Bronchial epithelial cell (primary cell): ENCODE measurements around the gene ZC3H8. TPM values are rescaled to one million over a fixed set of nuclear protein-coding genes. Genes with fewer than 3 reads are reported as not detected.
"Not testable (repeated sequence)": the region's sequence is repeated elsewhere in the genome, so short reads cannot be mapped to it uniquely, and the experiment has no call there.

Experiments used
- DNase-seq: peaks from one replicate; pipeline ENCODE4 v3.0.0-alpha.2; 2010; ENCODE audit warnings: low read depth
- FAIRE-seq: peaks from 2 replicates; lab custom pipeline; 2011; peaks lifted over from hg19 to GRCh38; lab: Jason Lieb, UNC
- H3K27me3 ChIP-seq: 2 replicates; pipeline ENCODE4 v1.5.1; 2011; ENCODE audit warnings: low read length; ENCODE audit not compliant: control insufficient read depth, insufficient read depth
- H3K36me3 ChIP-seq: 2 replicates; pipeline ENCODE4 v1.5.1; 2011; ENCODE audit warnings: low read length; ENCODE audit not compliant: control insufficient read depth, insufficient read depth
- H3K4me3 ChIP-seq: 2 replicates; pipeline ENCODE4 v1.5.1; 2011; ENCODE audit warnings: mild to moderate bottlenecking, low read depth, low read length, control low read depth
- total RNA-seq: library from RNA; depleted of rRNA; stranded (reverse); fragments of >200 nt; gene quantifications from 2 replicates; pipeline ENCODE4 v1.2.1, GENCODE V29; 2014
- TF ChIP-seq, protein P1 (sequence below): IDR thresholded peaks from 2 replicates; pipeline ENCODE4 v1.5.1; 2011; ENCODE audit warnings: mild to moderate bottlenecking, moderate library complexity, low read length, control low read depth, inconsistent platforms; ENCODE audit not compliant: insufficient read depth, severe bottlenecking

The ZC3H8 gene
- total RNA-seq, 1 donor from 2014 or later = 7.9 TPM

DNA sequence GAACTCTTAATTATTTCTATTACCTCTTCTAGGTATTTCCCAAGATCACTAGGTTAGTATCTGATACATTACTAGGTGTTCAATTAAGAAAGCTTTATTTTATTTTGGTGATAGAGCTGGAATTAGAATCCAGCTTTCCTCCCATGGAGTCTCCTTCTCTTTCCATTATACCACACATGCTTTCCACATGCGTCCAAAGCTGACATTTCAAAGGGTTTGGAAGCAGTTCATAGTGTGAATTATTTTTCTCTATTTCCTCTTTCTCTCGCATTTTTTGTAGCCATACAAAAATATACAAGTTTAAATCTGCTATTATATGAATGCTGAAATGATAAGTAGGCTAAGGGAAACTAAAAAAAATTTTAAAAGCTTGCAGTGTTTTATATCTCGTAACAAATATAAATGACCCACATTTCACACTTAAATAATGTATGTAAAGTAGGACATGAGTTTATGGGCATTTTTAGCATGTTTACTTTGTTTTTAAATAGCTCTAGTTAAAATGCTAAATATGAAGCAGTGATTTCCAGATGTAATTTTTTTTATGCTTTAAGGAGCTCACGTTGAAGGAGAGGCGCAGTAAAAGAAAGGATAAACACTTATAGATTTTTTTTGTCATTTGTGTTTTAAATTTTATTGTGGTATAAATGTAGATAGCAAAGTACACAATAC, 40.7 kb upstream of the ZC3H8 start:
- no peak for FAIRE-seq
- DNase-seq = no peak
- TF ChIP-seq, protein P1, sequence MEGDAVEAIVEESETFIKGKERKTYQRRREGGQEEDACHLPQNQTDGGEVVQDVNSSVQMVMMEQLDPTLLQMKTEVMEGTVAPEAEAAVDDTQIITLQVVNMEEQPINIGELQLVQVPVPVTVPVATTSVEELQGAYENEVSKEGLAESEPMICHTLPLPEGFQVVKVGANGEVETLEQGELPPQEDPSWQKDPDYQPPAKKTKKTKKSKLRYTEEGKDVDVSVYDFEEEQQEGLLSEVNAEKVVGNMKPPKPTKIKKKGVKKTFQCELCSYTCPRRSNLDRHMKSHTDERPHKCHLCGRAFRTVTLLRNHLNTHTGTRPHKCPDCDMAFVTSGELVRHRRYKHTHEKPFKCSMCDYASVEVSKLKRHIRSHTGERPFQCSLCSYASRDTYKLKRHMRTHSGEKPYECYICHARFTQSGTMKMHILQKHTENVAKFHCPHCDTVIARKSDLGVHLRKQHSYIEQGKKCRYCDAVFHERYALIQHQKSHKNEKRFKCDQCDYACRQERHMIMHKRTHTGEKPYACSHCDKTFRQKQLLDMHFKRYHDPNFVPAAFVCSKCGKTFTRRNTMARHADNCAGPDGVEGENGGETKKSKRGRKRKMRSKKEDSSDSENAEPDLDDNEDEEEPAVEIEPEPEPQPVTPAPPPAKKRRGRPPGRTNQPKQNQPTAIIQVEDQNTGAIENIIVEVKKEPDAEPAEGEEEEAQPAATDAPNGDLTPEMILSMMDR = no peak

DNA sequence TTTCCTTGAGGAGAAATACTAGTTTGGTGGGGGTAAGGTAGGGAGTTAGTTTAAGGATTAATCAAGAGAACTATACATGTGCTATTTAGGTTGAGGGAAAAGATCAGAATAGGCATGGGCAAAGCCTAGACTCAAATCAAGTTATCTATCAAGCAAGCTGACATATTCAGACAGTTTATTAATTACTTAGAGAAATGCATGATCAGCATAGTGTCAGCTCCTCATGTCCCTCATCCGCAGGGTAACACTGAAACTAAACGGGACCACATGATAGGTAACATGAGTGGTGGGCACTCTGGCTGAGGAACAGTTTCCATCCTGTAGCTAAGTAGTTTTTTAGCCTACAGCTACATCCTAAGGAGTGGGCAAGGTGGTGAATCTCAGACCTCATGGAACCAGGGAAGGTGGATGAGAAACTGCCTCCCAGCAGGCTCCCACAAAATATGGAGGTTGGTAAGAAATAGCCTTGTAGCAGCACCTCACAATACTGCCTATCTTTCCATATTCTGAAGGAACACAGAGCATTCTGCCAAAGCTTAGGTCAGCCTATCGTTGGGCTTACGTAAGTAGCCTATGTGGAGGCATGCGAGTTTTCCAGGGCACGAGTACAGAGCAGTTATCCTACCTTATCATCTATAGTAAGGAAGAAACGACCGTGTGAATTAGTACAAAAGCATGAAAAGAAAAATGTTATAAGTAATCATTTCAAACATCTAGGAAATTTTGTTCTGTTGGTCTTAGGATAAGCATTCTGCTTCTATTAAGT, 39.0 kb upstream of the ZC3H8 start:
- Histone ChIP-seq H3K36me3 (no peaks in the 10 kb centered on the region), H3K27me3 (no peaks in the 10 kb centered on the region), H3K4me3 (no peak overlapping the region)
- TF ChIP-seq, protein P1 = no peak
- DNase-seq (no peak), FAIRE-seq (no peak)

More for the DNA sequence above, 40.7 kb upstream of the ZC3H8 start:
- Histone ChIP-seq H3K4me3 (no peak overlapping the region), H3K36me3 (no peaks in the 10 kb centered on the region), H3K27me3 (no peaks in the 10 kb centered on the region)

DNA sequence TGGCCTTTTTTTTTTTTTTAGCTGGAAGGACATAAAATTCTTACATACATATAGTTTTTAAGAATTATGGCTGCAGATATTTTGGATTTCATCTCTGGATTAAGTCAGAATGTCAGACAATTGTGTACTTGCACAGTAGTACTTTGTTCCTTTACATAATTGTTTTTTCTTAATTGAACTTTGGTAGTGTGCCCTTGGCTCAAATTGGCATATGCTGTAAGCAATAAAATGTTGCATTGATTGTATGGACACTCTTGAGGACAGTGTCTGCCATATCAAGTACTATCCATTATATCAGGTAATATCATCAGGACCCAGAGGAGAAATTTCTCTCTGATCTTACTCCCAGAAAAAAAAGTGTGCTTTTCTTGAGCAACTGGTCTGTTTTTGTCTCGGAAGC, 35.8 kb upstream of the ZC3H8 start:
- FAIRE-seq (no peak), DNase-seq (no peak)
- Histone ChIP-seq H3K27me3 (no peaks in the 10 kb centered on the region), H3K36me3 (no peaks in the 10 kb centered on the region), H3K4me3 (no peak overlapping the region)
- TF ChIP-seq, protein P1 = no peak

DNA sequence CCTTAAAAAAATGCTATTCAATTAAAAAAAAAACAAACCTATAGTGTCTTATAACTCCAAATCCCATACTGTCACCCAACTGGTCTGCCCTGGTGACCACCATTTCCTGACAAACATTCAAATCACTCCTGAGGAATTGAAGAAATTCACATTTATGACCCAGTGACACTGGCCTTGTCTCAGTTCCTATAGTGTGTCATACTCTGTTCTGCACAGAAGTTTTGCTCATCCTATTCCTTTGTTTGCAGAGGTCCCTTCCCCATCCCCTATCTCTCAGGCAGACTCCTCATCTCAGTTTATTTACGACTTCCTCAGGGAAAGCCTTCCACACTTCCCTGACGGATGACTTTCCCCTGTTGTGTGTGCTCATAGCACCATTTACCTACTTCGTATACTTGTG, 35.2 kb upstream of the ZC3H8 start:
- FAIRE-seq = no peak
- no peaks in the 10 kb centered on the region for H3K36me3 ChIP-seq

DNA sequence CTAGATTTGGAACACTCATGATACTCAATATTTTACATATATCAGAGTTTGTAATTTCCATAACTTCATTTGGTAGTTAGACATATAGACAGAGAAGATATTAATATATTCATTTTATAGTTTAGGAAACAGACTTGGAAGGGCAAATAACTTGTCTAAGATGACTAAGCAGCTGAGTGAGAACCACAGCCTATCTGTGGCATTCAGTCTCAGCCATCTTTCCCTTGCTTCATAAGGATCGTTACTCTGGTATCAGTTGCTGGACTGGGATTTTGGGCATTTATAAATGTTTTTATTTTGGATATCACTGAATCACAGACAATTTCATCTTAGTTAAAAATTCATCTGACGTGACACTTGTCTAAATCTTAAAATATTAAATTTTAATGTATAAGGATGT, 28.7 kb upstream of the ZC3H8 start:
- H3K36me3 ChIP-seq, FAIRE-seq, H3K4me3 ChIP-seq, H3K27me3 ChIP-seq: not testable (repeated sequence)
- peak; percentile 37 for DNase-seq

More for the DNA sequence above, 35.2 kb upstream of the ZC3H8 start:
- Histone ChIP-seq H3K4me3 (no peak overlapping the region), H3K27me3 (no peaks in the 10 kb centered on the region)
- DNase-seq = no peak
- TF ChIP-seq, protein P1 = no peak

DNA sequence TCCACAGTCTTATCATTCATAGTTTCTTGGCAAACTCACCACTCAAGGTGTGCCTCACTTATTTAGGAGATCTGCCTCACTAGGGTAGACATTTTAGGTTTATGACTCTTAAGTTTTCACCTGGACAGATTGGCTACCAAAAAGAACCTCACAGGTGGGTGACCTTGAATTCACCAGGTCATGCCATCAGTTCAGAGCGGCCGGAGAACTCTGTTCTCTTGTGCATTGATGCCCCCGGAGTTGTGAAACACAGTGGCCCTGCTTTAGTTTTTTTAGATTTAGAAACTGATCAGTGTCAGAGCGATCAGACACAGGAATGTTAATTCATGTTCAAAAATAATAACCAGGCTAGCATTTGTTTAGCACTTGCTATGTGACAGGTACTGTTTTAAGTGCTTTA, 27.2 kb upstream of the ZC3H8 start:
- not testable (repeated sequence) for H3K4me3 ChIP-seq, DNase-seq, H3K27me3 ChIP-seq, FAIRE-seq, H3K36me3 ChIP-seq
